HG02973 (cell line): ENCODE results near the gene TGM4.
"Not testable (repeated sequence)": the region's sequence is repeated elsewhere in the genome, so short reads cannot be mapped to it uniquely, and the experiment has no call there.

Source experiments
- ATAC-seq: cut with Tn5 transposase; IDR thresholded peaks from one replicate; pipeline ENCODE4 v1.9.1; 2021; ENCODE audit warnings: moderate library complexity; ENCODE audit not compliant: unreplicated experiment

Gene TGM4

DNA sequence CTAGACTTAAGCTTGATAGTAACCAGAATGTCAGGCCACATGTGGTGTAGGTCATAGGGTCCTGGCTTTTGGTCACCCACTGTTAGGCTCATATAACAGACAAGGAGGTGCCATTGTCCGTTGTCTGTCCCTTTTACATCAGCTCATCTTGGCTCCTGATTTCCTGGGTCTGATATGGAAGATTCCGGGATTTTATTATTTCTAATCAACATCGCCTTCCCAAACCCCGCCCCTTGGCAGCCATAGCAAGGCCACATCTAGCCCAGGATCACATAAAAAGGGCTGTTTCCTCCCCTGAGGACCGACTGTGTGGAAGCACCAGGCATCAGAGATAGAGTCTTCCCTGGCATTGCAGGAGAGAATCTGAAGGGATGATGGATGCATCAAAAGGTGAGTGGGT, at the start of gene TGM4:
Gene TGM4, plus strand, starts transcription at position 301 of the 400 bp plus-strand sequence. Its CDS starts 71 bp downstream, at position 372.
- no peak for ATAC-seq

DNA sequence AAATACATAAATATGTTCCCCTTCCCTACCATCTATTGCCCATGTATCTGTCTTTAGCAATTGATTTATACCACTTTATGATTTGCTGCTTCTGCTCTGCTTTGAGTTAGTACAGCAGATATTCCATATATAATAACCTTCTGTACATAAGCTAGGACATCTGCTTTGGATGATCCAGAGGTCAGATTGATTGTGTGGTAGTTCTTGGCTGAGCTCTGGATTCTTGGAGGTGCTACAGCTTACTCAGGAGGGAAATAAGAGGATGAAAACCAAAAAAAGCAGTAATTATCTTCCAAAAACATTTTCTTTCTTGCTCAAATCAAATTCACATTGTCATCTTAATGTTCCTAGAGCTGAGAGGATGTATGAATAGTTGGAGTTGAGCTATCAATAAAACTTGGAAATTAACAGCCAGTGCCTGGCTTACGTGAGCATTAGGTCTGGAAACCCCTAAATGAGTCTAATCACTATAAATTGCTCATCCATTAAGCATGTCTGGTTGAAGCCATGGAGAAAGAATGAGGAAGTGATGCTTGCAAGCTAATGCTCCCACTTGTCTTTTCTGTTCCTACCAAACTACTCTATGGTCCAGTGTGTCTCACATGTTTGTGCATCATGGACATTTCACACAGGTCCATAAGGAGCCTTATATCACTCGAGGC, 49.0 kb upstream of the TGM4 start:
- no peak for ATAC-seq

DNA sequence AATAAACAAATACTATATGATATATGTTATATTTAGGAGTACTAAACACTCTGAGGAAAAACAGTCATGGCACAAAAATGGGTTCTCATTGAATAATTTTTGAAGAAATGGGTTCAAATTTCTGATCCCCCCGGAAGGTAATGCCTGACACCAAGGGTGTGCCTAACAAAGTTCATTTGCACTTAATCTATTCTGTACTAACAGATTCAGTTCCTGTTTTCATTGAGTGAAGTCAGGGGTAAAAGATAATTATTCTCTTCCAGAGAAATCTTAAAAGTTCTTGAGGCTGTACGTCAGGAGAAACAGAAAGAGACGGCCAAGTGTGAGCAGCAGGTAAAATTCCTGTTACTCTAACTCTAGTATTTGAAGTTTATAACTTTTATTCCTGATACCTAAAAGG, 47.2 kb upstream of the TGM4 start:
- ATAC-seq, result no peak

DNA sequence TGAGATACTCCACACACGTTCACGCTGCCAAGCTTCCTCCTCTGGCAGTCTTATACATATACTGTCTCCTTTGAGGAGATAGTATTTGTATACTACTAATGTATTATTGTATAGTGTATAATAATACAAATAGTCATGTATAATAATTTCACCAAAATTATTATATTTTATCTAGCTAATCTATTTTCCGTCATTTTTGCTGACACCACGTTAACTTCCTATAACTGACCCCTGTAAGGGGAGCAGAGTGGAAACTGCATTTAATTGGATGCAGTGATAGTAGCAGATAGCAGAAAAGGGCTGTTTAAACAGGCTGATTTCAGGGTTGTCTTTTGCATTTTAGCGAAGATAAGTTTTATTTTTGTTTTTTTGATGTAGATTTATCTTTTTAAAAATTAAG, 43.2 kb upstream of the TGM4 start:
- ATAC-seq, result no peak

DNA sequence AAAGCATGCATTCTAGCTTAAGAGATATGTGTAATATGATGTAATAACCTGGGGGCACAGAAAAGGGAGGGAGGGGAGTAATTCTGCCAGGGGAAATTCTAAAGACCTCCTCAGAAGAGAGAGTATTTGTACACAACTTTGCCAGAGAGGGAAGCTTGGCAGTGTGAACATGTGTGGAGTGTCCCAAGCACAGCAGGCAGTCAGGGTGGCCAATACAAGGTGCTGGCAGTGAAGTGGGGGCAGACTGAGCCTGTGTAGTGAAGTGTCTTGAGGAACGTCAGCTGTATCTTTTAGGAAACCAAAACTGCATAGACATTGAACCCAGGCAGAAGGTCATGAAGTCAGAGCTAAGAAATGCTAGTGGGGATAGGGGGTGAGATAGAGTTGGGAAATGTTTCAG, 42.4 kb upstream of the TGM4 start:
- no peak for ATAC-seq

DNA sequence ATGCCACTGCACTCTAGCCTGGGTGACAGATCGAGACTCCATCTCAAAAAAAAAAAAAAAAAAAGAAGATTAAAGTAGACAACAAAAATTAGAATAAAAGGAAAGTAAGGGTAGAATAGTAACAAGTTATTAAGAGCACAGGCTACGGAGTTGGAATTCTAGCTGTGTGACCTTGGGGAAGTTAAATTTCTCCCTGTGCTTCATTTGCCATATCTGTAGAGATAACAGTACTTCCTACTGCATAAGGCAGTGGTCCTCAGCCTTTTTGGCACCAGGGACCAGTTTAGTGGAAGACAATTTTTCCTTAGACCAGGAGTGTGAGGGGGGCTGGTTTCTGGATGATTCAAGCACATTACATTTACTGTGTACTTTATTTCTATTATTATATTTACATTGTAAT, 41.4 kb upstream of the TGM4 start:
- ATAC-seq, result no peak

DNA sequence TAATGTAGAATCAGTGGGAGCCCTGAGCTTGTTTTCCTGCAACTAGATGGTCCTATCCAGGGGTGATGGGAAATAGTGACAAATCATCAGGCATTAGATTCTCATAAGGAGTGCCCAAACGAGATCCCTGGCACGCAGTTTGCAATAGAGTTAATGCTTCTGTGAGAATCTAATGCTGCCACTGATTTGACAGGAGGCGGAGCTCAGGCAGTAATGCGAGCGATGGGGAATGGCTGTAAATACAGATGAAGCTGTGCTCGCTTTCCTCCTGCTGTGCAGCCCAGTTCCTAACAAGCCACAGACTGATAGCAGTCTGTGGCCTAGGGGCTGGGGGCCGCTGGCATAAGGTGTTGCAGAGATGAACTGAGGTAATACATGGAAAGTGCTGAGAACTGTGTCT, 41.0 kb upstream of the TGM4 start:
- no peak for ATAC-seq

DNA sequence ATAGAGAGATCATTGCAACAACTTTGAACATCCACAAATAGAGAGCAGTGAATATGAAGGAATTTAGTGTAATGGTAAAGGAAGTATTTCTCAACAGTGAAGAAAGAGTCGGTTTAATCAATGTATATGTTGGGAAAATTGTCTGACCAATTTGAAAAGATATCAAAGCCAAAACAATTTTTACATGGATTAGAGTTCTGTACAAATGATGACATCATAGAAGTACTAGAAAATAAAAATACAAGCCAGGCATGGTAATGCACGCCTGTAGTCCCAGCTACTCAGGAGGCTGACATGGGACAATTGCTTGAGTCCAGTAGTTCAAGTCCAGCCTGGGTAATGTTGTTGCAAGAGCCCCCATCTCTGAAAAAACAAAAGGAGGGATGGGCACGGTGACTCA, 38.7 kb upstream of the TGM4 start:
- ATAC-seq, result no peak

DNA sequence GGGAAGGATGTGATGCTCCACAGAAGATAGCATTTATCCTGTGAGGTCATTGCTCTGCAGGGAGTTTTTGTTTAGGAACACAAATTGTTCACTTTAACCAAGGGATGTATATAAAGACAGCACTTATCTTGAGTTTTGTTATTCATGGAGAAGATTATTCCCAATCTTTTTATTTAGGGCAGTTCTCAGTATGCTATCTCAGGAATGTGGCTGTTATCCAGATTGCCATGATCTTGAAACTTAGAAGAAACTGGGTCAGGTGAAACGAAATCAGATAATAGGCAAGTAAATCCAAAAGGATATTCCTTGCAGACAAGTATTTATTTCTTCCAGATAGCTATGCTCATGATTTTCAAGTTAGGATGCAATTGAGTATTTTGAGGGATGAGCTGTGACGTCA, 32.0 kb upstream of the TGM4 start:
- no peak for ATAC-seq

DNA sequence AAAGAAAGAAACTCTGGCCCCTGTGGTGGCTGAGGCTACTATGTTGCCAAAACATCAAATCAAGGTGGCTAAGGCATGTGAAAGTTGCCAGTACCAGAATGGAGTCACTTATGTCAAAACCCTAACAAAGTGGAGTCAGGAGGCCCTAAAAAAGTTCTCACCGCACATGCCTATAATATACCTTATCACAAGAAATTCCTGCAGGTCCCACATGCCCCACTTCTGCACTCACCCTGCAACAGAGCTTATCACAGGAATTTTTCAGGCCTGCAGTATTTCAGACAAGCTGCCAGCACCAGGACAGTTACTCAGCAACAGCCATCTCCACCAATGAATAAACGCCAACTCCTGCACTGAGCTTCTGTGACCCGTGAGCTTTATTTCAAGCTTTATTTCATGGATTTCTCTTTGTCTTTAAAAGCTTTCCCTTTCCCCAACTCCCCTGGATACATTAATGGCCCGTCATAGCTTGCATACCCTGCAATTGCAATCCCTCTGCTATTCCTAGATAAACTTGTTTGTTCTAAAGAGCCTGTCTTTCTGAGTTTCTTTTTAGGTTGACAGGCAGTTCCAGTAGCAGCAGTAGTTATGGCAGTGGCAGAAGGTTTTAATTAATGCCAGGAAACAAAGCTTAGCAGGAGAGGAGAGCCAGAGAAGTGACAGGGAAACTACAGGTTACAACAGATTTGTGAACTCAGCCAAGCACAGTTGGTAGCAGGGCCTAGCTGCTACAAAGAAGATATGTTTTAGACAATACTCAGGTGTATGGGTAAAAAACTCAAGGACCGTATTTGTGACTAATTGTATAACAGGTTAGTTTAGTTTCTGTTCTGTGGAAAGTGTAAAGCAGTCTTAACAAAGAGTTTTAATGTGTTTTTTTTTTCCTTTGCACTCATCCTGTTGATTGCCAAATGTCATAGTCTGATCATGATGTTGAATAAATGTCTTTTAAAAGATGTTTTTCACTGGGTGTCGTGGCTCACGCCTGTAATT, 28.6 kb upstream of the TGM4 start:
- no peak for ATAC-seq

DNA sequence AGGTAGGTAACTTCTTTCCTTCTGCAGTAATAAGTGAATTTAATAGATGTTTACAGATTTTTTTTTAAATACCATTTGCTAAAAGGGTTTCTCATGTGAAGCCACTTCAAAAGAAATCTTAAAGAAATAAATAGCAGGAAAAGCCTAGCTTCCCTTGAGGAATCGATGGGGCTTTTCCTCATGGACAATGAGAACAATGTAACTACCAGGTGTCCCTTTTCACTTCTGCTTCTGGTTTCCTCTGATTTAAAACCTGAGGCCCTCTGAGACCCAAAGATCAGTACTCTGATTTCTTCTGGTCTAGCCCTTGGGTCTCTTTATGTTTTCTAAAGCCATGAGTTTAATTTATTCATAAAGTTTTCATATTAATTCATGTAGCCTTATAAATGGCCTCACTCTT, 25.8 kb upstream of the TGM4 start:
- ATAC-seq, result no peak

DNA sequence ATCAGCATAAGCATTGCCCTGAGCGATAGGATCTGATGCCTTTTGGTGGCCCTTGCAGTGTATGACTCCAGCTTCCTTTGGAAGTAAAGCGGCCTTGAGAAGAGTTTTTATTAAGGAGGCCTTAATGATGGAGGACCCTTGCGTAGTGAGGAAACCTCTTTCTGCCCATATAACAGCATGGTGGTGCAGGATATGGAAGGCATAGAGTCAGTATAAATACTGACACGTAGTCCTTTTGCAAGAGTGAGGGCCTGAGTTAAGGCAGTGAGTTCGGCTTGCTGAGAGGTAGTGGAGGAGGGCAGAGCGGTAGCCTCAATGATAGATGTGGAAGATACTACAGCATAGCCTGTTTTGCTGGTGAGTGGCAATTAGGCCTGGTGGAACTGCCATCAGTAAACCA, 17.7 kb upstream of the TGM4 start:
- not testable (repeated sequence) for ATAC-seq

DNA sequence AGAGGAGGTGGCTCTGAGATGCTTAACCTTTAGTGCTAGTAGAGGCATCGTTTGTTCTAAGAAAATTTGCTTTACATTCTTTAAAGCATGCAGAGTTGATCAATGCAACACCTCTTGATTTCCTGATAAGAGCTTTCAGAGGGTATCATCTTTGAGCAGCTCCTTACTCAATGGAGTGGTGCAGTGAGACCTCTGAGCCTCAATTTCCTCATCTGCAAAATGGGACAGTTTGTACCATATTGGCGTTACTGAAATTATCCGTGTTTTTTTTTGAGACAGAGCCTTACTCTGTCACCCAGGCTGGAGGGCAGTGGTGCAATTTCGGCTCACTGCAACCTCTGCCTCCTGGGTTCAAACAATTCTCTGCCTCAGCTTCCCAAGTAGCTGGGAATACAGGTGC, 14.3 kb upstream of the TGM4 start:
- ATAC-seq, result no peak

DNA sequence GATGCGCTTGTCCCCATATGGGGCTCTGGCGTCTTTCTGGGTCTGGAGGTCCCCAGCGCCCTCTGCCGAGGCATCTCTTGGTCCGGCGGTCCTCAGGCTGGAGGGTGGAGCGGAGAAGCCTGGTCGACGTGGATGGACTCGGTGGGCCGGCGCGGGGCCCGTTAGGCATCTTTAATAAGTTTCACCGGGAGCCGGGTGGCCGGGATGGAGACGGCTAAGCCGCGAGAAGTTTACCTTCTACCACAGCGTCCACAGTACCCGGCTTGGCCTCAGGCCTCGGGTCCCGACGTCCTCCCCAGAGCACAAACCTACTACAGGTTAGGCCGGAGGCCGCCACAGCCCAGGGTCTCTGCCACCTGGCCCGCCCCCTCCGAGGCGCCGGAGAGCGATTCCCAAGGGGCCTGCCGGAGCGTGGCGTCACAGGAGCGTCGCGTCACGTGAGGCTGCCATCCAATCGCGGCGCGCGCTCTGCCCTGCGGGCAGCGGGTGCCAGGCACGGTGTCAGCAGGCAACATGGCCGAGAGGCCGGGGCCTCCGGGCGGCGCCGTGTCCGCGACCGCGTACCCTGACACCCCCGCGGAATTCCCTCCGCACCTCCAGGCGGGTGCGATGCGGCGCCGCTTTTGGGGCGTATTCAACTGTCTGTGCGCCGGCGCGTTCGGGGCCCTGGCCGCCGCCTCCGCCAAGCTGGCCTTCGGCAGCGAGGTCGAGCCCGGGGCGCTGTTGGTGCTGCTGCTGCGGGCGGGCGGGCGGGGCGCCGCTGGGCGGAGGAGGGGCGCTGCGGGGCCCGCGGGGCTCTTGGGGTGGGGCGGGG, 12.8 kb upstream of the TGM4 start, which contains the start of gene TMEM42:
Gene TMEM42, plus strand, starts transcription at position 501 of the 814 bp plus-strand sequence. Its CDS starts 13 bp downstream, at position 514.
- peak; percentile 89 for ATAC-seq

DNA sequence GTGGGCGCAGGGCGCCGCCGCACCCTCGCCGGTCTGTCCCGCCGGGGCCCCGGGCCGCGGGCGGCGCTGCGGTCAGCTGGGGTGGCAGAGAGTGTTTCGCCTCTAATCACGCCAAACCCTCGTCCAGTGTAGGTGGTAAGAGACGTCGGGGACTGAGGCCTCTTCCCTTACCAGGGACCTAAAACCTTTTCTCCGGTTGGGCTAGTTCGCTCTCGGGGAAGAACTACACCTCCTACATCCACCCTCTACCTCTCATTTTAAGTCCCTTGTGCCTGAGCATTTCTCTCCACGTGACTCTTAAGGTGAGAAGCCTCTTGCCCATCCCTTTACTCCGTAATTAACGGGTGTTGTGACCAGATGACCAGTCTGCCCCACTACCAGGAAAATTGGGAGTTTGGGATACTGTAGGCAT, 12.2 kb upstream of the TGM4 start:
- ATAC-seq, result peak; percentile 28

DNA sequence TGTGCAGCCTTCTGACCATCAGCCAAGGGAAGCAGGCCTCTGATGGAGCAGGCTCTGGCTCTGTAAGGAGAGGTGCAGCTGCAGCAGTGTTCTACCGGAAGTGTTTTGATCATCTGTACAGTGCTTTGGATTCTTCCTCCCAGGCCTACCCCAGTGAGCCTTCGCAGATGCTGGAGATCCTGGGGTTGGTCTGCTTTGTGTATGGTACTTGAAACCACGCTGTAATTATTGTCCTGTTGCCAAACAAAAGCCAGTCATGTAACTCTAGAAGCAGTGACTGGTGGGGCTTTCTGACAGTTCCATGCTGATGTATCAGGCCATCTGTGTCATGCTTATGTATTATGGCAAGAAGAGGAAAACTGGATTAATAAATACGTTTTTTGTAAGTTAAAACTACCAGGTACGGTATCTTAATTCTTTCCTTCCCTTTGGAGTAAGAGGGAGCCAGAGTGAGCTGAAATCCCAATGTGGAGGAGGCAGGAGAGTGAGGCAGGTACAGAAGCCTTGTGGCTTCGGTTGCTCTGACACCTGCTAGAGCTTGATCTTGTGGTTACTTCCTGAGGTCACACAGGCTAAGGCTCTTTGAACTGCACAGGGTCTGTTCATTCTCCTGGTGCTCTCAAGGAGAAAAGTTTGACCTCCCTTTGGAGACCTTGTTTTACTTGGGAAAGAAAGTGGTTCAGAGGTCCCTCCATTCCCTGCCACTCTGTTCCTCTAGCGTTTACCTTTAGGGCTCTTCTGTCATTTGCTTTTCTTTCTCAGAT, 9.0 kb upstream of the TGM4 start:
- no peak for ATAC-seq

DNA sequence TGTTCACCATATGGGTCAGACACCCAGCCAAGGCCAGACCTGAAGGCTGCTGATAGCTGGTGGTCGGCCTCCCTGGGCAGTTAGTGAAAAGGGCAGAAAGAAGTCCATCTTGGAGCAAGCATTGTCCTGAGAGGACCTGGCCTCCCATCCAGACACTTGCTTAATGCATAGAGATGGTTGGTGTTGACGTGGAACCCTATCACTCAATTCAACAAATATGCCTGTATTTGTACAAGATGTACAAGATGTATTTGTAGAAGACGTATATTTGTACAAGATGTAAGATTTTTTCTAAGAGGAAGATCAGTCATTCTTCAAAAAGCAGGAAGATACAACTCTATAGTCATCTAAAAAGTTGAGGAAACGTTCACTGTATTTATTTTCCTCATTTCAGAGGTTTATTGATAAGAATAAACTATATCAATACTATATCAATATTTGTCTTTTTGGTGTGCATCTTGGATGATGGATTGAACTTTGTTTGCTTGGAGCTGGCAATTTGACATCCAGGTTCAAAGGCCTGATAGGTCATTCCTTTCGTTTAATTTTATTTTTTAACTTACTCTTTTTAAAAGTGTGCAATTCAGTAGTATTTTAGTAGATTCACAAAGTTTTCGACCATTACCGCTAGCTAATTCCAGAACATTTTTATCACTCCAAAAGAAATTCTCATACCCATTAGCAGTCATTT, 6.8 kb upstream of the TGM4 start:
- ATAC-seq, result no peak

DNA sequence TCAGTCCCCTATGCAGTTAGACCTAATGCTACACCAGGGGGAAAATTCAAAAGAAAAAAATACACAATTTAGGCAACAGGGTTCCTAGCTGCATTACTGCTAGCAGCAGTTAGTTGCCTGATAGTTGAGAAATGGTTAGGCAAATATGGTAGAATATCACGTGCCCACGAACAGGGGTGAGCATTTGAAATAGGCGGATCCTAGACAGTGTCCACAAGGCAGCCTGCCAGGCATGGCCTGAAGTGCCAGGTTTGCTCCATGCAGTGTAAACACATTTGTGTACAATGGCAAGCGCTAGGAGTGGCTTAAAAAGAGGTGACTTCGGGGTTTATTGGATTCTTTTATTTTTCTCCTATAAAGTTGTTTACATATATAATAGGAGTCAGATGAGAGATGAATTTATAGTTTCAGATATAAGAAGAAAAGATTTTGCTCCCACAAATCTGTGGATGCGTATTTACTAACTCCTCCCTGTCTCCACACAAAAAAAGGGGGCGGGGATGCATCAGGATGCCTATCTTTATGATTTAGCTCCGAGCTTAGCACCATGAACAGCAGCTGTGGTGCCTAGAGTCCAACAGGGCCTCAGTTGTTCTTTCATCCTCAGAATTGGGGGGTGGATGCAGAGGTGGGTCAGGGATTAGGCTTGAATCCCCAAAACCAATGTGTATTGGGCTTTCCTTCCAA, 3.9 kb upstream of the TGM4 start:
- no peak for ATAC-seq

DNA sequence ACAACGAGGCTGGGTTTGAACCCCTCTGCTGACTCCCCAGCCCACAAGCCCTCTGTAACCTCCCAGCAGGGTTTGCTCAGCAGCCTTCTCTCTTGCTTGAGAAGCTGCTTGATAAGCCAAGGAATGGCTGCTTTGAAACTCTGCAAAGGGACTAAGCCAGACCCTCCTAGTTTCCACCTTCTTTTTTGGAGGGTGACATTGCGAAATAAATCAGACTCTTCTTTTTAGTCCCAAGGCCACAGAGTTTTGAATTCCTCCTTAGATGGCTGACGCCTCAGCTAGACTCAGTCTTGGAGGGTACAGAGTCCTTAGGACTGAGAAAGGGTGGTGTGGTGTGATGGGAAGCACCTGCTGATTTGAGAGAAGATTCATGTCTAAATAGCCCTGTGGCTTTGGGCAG, 1.2 kb downstream of the TGM4 start:
- ATAC-seq, result no peak
